ENCODE results near the gene ZNF593OS. TPM values are rescaled to one million over a fixed set of nuclear protein-coding genes. Genes with fewer than 3 reads are reported as not detected.

ZNF593OS gene
- total RNA-seq, 2 donors from 2014 or later: not detected

DNA sequence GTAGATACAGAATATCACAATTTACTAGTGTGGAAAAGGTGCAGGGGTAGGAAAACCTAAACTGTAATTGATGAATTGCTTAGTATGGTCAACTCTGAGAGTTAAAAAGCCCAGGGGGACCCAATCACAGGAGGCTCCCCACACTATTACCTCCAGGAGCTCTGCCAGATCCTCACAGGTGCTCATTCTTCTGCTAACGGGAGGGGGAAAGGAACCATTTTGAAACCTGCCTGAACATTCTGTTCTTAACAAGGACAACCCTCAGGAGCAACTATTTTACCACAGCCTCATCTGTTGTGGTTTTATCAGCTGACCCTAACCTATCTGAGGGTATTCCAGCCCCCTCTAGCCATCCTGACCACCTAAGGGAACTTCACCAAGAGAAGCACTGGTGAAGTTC lies 40.9 kb downstream of the ZNF593OS start:
- ATAC-seq (no peak), DNase-seq (no peak)
- no peak for TF ChIP-seq POLR2A (IDR thresholded peaks at IDR 0.05)
- TF ChIP-seq, protein P1, sequence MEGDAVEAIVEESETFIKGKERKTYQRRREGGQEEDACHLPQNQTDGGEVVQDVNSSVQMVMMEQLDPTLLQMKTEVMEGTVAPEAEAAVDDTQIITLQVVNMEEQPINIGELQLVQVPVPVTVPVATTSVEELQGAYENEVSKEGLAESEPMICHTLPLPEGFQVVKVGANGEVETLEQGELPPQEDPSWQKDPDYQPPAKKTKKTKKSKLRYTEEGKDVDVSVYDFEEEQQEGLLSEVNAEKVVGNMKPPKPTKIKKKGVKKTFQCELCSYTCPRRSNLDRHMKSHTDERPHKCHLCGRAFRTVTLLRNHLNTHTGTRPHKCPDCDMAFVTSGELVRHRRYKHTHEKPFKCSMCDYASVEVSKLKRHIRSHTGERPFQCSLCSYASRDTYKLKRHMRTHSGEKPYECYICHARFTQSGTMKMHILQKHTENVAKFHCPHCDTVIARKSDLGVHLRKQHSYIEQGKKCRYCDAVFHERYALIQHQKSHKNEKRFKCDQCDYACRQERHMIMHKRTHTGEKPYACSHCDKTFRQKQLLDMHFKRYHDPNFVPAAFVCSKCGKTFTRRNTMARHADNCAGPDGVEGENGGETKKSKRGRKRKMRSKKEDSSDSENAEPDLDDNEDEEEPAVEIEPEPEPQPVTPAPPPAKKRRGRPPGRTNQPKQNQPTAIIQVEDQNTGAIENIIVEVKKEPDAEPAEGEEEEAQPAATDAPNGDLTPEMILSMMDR (IDR thresholded peaks at IDR 0.05): no peak
- no peaks in the 10 kb centered on the region for H3K9me3 ChIP-seq
- 9 to 28% methylated on average over 1 of the region's 1 CpG for WGBS, 2 donors
- H3K27me3 ChIP-seq: no peaks in the 10 kb centered on the region
- peaks cover 28% of the 10 kb centered on the region for H3K4me1 ChIP-seq
- H3K27ac ChIP-seq: no peak overlapping the region
- no peaks in the 10 kb centered on the region for H3K36me3 ChIP-seq (replicated peaks in 1 of 2; ENCODE audit: insufficient read depth in 1 of 2, low read depth in 2 of 2)
- intact Hi-C loops (cut with DNase I): no loop called here
- H3K4me3 ChIP-seq: no peak overlapping the region

DNA sequence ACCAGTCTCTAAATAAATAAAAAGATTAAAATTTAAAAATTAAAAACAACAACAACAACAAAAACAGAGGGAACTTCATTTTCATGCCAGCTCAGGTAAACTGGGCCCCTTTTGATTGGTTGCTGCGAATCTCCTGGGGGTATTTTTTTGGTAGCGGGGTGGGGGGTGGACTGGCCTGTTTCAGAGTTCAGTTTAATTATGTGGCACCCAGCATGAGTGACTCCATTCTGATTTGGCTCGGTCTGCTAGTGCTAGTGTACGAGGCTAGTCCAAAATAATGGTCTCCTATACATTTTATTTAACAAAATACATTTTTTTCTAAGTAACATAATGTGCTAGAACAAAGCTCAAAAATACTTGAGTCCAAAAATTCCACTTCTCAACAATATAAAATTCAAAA lies 41.9 kb downstream of the ZNF593OS start:
- Histone ChIP-seq H3K27ac (no peak overlapping the region), H3K4me3 (no peak overlapping the region), H3K27me3 (no peaks in the 10 kb centered on the region), H3K36me3 (replicated peaks in 1 of 2; ENCODE audit: insufficient read depth in 1 of 2, low read depth in 2 of 2) (no peaks in the 10 kb centered on the region), H3K4me1 (peaks cover 37% of the 10 kb centered on the region), H3K9me3 (no peaks in the 10 kb centered on the region)
- 90 to 91% methylated on average over 4 of the region's 4 CpGs for WGBS, 2 donors
- TF ChIP-seq POLR2A (IDR thresholded peaks at IDR 0.05): no peak
- TF ChIP-seq, protein P1 (IDR thresholded peaks at IDR 0.05): no peak
- intact Hi-C loops (cut with DNase I): no loop called here
- no peak for DNase-seq
- ATAC-seq: no peak

DNA sequence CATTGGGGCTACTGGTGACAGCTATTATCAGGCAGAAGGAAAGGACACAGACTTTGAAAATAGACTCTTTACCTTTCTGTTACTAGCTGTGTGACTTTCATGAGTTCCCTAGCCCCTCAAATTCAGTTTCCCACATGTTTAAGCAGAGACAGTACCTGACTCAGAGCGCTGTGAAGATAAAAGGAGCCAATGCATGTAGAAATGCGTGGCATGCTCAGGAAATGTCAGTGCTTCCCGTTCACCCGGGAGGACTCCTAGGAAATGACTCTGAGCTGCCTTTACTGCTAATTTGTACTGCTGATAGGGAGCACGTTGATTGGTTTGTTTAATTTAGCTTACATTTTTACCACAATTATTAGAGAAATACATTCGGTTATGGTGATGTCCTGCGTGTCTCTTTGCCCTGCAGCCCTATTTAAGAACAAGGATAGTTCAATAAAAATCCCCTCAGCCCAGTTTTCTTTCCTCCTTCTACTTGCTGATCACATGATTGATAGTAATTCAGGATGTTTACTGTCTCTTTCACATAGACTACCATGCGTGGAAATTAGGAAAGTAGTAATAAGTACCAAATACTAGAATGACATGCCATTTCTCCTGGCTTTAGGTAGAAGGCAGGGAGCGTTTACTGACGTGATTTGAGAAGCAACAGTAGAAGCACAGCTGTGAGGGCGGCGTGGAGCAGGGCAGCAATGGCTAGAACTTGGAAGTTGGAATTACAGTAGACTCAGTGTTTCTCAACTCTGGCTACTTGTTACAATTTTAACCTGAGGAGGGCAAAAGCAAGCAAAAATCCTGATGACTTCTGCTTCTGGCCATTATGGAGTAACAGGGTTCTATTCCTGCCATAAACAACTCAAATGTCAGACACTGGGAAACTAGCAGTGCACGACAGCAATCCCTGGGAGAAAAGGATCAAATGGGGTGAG lies 44.1 kb downstream of the ZNF593OS start:
- Histone ChIP-seq H3K9me3 (no peaks in the 10 kb centered on the region), H3K27ac (peak overlapping the region in 3 of 4 donors; percentile 71 to 90 (median 73)), H3K27me3 (no peaks in the 10 kb centered on the region), H3K4me3 (no peak overlapping the region), H3K4me1 (peaks cover 59% of the 10 kb centered on the region), H3K36me3 (replicated peaks in 1 of 2; ENCODE audit: insufficient read depth in 1 of 2, low read depth in 2 of 2) (no peaks in the 10 kb centered on the region)
- DNase-seq (peak in 3 of 4 donors; percentile 37 to 58 (median 37)), ATAC-seq (peak; percentile 26)
- 31 to 33% methylated on average over 13 of the region's 13 CpGs for WGBS, 2 donors
- TF ChIP-seq POLR2A (IDR thresholded peaks at IDR 0.05): no peak
- TF ChIP-seq, protein P1 (IDR thresholded peaks at IDR 0.05): no peak
- intact Hi-C loops (cut with DNase I): no loop called here

DNA sequence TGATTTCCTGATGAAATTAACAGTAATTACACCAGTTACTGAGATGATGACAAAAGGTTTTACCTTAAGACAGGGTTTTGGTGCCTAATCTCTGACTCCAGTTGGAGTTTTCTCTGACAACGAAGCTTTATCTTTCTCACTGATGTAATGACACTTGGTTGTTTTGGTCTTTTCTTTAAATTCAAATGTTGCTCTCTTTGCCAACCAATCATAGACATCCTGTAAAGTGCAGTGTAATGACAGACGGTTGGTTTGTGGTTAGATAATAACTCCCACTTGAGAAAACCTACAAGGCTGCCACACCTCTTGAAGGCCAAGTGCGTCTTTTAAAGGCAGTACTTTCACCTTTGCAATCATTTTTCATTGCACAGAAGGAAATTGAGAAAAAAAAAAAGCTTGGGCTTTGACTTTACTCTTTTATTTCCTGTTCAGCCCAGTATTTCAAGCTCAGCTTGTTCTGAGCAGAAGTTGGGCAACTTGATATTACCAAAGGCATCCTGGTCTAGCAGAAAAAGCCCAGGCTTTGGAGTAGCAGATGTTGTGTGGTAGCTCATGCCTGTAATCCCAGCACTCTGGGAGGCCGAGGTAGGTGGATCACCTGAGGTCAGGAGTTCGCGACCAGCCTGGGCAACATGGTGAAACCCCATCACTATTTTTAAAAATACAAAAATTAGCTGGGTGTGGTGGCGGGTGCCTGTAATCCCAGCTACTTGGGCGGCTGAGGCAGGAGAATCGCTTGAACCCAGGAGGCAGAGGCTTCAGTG lies 45.1 kb downstream of the ZNF593OS start:
- Histone ChIP-seq H3K27me3 (no peaks in the 10 kb centered on the region), H3K4me1 (peaks cover 69% of the 10 kb centered on the region), H3K36me3 (replicated peaks in 1 of 2; ENCODE audit: insufficient read depth in 1 of 2, low read depth in 2 of 2) (no peaks in the 10 kb centered on the region), H3K9me3 (no peaks in the 10 kb centered on the region), H3K27ac (peak overlapping the region; percentile 33 to 90 (median 72)), H3K4me3 (no peak overlapping the region)
- ATAC-seq: peak; percentile 80
- 56 to 62% methylated on average over 8 to 9 of the region's 9 CpGs for WGBS, 2 donors
- DNase-seq: peak in 3 of 4 donors; percentile 49 to 78 (median 49)
- intact Hi-C loops (cut with DNase I): no loop called here
- TF ChIP-seq, protein P1 (IDR thresholded peaks at IDR 0.05): no peak
- no peak for TF ChIP-seq POLR2A (IDR thresholded peaks at IDR 0.05)
